NCI-H1436 (cell line): ENCODE measurements around the gene MCF2L.

Experiments
- DNase-seq: peaks from one replicate; lab custom pipeline; 2025; lab: John Stamatoyannopoulos, UW

MCF2L gene

DNA sequence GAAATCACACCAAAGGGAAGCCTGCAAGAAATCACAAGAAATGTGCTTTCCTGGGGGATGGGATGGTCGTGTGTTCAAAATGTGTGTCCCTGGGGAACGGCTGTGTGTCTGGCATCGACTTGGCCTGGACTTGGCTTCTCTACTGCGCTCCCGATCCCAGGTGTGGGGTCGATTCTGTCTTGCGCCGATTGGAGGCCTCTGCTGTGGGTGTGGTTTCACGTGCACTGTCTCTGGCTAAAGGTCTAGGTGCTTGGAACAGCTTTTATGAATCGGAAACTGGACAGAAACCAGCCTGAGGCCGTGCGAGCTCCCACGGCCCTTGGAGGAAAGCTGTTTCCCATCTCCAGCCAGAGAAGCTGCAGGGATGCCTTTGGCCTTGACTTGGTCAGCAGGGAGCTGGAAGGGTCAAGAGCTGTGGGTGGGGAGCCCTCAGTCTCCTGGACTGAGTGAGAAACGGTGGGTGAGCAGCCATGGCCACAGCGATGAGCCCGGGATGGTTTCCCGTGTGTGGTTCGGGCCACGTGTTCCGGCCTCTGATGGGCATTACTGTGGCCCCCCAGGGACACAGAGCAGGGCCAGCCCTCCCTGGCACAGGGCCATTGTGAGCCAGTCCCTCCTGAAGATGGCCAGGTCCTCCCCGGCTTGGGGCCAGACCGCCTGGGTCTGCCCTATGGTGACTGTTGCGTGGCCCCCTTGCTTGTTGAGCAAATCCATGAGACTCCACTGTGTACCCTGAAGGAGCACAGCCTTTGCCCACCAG, 29.7 kb downstream of the MCF2L start:
- DNase-seq = no peak

DNA sequence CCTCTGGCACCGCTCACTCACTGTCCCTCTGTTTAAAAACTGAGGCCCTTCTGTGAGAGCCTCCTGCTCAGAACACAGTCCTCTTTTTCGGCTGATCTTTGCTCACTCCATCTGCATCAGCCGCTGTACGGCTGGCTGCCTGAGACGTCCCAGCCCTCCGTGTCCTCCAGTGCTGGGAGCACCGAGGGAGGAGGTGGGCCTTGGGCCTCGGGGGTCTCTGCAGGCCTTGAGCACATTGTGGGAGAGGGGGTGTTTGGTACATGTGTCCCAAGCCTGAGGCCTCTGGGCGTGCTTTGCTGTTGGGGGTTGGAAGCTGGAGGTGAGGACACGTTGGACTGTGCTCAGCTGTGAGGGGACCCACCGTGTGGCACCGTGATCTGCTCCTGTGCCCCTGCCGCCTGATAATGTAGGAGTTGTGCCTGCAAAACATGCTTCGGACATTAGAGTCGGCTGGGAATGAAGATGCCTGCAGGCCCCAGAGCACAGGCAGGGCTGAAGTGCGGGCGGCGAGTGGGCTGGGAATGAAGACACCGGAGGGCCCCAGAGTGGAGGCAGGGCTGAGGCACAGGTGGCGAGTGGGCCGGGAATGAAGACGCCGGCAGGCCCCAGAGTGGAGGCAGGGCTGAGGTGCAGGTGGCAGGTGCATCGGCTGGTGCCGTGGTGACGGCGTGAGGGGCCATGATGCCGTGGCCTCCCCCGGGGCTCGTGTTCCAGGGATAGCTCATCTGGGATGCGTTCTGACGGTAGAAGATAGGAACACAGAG, 30.6 kb downstream of the MCF2L start:
- DNase-seq = no peak

DNA sequence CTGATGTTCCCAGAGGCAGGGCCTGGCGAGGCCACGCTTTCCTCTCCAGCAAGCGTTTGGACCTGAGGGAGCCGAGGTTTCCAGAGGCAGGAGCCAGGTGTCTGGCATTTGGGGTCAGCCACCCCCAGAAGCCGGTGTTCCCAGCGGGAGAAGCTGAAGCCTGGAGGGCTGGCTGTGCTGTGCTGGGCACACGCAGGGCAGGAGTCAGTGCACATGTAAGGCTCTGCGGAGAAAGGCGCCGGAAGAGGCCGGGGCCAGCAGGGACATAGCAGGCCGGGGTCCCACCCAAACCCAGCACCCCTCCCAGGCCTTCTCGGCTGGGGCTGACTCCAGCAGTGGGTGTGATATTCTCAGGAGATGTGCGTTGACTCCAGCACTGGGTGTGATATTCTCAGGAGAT, 31.6 kb downstream of the MCF2L start:
- DNase-seq = no peak

DNA sequence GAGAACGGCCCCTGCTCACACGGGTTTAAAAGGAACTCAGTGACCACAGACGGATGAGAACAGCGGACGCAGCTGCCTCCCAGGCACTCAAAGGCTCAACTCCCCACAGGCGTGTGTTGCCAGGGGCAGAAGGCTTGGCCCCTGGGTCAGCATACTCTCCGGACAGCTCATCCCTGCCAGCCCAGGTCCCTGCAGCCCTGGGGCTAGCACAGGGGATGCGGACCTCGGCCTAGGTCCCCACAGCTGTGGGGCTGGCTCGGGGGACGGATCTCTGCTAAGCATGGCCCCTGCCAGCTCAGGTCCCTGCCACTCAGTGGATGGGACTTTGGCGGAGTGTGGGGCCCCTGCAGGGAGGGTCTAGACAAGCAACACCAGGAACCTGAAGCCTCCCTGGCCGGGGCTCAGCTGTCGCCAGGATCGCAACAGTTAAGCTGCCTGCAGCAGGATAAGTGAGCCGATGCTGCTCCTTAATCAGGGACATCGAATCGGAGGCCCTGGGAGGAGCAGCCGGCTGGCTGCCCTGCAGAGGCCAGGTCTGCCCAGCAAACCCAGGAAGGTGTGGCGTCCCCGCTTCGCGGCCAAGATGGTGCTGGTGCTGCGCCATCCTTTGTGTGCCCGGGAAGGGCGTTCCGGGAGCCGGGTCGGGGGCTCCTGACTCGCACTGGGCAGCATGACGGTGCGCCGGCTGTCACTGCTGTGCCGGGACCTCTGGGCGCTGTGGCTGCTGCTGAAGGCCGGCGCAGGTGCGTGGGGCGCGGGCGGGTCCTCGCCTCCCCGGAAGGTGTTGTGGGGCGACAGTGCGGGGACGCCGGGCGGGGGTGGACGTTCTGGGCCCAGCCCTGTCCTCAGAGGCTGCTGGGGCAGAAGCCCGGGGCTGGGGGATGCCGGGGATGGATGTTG, 32.5 kb downstream of the MCF2L start:
- peak; percentile 84 for DNase-seq

DNA sequence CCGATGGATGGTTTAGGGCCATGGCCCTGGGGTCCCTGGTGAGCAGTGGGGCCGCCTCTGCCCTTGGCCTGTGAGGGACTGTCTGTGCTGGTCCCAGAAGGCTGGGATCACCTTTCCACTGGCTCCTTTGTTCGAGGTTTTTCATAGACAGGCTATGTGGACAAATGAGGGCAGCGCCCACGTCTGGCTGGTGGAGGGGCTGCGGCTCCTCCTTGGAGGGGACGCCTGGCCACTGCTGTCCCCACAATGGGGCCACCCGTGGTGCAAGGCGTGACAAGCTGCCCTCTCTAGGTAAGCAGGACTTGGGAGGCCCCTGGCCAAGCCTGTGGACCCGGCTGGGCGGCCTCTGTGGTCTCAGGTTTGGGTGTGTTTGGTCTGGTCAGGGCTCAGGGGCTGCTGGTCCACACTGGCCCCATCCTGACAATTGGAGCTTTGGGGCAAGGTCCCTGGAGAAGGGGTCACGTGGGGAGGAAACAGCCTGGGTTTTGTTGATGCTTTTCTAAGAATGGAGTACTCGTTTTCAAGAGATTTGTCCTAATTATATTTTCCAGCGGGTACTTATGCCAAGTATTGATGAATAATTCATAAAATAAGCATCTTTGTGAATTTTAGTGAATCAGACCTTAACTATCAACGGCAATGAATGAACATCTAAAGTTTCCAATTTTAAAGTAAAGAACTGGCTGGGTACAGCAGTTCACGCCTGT, 33.3 kb downstream of the MCF2L start:
- DNase-seq = peak; percentile 74

DNA sequence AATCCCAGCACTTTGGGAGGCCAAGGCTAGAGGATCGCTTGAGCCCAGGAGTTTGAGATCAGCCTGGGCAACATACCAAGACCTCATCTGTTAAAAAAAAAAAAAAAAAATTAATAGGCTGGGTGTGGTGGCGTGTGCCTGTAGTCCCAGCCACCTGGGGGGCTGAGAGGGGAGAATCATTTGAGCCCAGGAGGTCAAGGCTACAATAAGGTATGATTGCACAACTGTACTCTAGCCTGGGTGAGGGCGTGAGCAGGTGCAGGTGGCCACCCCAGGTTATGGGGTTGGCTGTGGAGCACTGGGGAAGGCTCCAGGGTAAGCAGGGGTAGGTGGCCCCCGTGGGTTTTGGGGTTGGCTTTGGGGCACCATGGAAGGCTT, 33.9 kb downstream of the MCF2L start:
- no peak for DNase-seq

DNA sequence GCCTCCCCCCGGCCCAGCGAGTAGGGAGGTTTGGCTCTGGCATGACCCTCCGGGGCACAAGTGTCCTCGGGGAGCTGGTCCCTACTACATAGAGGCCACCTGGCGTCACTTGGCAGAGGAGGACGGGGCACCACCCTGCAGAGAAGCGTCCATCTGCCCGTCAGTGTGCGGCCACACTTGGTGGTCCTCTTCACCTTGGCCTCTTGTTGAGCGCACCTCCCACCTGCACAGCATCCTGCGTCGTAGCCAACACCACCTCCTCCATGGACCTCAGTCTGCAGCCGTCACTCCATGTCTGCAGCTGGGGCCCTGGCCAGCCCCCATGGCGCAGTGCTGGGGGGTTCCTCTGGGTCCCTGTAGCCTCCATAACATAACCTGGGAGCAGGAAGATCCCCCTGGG, 35.1 kb downstream of the MCF2L start:
- DNase-seq = no peak

DNA sequence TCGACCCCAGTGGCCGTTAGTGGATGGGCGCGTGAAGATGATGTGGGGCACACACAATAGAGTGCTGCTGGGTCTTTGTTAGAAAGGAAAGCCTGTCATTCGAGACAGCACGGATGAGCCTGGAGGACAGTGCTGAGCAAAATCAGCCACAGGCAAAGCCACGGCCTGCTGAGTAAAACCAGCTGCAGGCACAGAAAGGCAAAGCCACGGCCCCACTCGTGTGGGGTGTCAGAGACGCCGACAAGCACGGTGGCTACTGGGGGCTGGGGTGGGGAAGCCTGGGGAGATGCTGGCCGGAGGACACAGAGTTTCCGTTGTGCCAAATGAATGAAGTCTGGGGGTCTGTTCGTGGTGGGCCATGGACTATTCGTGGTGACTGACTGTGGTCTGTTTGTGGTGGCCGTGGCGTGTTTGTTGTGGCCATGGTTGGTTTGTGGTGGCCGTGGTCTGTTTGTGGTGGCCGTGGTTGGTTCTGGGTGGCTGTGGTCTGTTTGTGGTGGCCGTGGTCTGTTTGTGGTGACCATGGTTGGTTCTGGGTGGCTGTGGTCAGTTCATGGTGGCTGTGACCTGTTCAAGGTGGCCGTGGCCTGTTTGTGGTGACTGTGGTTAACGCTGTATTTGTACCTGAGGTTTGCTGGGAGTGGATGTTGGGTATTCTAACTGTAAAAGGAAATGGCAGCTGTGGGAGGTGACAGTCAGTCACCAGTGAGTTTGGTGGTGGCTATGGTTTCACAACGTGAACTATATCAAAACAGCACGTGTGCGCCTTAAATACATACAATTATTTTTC, 36.3 kb downstream of the MCF2L start:
- no peak for DNase-seq

DNA sequence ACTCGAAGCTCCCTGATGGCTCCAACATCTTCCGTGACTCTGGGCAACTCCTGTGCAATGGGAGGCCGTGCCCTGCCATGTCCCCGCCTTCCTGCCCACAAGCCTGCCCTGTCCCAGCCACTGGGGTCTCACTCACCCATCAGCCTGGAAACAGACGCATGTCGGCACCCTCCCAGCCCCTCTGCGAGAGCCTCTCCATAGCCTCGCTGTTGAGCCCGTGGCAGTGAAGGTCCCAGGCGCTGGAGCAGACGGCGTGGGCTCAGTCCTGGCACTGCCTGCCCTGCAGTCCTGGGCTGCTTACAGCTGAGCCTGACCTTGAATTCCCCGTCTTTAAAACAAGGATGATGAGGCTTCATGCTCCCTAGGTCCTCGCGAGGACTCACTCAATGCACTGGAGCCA, 37.0 kb downstream of the MCF2L start:
- DNase-seq = no peak

DNA sequence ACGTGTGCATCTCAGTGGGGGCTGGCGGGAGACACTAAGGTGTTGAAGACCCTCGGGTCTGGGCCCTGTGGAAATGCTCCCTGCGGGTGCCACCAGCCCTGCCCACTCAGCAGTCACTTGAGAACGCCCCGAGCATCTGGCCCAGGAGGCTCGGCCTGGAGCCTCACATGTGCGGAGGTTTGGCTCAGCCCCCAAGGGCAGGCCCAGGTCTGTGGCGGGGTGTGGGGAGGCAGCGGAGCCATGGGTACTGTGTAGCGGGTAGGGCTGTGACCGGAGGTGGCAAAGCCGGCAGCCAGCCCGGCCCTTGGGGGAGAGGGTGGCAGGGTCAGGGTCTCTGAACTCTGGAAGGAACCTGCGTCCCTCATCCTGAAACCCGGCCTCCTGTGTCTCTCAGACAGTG, 37.6 kb downstream of the MCF2L start:
- no peak for DNase-seq

DNA sequence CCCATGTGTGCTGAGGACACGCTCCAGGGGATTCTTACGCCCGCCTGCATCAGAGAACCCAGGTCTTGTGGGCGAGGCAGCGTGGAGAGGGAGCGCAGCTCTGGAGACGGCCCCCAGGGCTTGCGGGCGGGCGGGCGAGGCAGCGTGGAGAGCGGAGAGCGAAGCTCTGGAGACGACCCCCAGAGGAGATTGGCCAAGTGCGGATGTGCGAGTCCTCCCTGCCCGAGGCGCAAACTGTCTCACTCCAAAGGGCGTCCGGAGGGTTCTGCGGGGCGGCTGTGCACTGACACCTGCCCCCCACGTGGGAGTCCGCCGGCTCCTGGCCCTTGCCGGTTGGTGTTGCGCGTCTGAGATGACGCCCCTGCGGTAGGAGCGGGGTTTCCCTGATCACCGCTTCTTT, 39.8 kb downstream of the MCF2L start:
- no peak for DNase-seq

DNA sequence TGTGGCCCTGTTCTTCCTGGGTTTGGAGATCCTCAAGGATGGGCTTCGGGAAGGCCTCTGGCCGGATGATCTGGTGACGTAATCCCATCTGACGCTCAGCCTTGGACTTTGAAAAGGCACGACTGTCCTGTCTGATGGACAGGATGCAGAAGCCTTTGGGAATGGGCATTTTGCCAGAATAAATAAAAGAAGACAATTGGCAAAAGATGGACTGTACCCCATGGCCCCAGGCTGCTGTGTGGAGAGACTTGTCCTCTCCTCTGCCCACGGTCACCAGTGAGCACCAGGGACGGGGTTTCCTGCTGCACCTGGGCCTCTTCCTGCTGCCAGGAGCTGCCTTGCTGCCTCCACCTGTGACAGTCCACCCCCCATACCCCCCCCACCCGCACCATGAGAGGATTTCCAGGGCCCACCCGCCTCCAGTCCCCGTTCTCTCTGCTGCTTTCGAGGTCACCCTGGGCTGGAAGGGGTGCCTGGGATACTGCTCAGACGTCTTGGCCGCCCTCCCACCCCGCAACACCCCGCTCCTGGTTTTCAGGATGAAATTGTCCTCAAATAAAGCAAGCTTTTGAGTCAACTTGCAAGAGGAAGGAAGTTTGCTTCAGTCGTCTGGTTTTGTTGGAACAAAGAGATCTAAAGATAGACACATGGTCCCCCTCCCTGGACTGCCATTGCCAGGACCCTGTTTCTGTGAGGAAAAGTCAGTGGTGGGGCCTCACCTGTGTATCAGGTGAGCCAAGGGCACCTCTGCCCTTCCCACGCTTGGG, 40.9 kb downstream of the MCF2L start:
- DNase-seq = no peak

DNA sequence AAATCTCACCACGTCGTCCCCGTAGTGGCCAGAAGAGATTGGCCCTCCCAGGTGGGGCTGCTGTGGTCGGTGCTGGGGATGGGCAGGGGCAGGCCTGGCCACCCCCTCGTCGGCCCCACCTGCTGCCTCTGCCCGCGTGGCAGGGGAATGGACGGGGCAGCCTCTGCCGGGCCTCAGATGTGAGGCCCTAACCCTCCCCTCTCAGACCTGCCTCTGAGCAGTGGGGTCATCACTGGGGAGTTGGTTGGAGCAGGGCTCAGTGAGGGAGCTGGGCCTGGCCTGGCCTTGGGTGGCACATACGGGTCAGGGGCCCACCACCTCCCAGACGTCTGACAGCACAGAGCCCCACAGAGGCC, 41.5 kb downstream of the MCF2L start:
- DNase-seq = no peak

DNA sequence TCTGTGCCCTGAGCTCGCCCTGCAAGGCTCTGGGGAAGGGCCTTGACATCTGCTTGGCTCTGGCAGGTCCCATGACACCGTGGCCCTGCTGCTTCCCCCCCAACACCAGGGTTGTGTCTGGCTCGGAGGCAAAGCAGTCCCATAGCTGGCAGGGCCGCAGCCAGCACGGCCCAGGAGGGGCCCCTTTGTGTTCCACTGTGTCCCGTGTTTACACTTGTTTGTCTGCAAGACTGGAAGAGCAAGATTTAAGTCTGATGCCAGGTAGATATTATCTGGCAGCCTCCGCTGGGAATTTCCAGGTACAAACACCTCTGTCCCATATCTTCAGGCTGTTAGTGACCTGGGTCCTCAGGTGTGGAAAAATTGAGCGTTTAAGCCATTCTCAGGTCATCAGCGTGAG, 44.3 kb downstream of the MCF2L start:
- no peak for DNase-seq

DNA sequence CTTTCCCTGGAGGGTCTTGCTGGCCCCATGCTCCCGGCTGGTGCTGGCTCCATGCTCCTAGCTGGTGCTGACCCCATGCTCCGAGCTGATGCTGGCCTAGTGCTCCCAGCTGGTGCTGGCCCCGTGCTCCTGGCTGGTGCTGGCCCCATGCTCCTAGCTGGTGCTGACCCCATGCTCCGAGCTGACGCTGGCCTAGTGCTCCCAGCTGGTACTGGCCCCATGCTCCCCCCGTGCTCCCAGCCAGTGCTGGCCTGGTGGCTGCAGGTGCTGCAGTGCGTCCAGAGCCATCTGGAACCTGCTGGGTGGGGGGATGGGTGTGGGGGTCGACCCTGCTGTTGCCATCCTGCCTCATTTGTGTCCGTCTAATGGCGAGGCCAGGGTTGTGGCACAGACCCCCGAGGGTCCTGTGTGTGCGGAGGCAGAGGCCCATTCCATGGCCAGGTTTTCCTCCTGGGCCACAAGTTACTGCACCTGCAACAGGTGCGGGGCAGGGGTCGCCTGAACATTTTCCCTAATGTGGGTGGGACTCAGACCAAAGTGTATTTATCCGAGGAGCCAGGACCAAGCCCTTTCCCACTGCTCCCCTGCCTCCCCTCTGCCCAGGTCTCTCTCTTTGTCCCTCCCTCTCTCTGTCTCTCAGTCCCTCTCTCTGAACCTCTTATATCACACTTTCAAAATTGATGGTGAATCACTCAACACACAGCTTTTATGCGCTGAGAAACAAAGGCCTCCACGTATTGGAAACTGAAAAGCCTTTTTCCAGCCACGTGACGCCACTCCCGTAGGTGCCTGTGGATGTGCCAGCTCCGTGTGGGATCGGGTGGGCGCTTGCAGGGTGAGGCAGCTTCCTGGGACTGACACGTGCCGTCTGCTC, 45.1 kb downstream of the MCF2L start:
- no peak for DNase-seq

DNA sequence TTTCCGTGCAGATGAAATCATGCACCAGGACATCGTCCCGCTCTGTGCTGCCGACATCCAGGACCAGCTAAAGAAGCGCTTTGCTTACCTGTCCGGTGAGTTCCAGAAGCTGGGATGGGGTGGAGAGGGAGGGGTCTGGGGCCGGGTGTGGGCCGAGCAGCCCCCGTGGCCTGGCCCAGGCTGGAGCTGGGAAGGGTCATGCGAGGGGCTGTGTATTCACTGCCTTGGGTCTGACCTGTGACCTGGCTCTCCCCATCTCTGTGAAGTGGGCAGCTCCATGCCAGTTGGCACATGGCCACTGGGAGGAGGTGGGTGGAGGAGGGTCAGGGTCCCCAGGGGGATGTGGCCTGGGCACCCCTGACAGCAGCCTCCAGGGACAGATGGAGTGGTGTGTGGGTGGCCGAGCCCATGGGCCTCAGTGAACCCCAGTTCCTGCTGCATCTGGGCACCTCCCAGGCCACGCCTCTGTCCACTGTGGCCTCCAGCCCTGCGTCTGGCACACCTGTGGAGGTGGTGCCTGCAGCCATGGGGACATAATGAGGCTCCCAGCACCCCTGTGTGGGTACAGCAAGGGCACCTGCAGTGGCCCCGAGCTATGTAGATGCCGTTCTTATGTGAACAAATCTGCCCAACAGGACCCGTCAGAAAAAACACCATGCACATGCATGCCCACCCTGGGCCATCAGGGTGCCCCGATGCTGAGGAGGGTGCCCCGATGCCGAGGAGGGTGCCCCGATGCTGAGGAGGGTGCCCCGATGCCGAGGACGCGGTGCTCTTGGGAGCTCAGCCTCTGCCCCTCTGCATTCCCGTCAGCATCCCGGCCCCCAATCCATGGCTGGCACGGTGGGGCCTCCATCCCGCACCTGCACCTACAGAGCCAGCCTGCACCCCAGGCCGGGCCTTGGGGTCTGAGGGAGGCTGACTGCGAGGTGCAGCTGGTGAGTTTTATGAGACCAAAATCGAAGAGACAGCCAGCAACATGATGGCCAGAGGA, 46.0 kb downstream of the MCF2L start:
- no peak for DNase-seq

DNA sequence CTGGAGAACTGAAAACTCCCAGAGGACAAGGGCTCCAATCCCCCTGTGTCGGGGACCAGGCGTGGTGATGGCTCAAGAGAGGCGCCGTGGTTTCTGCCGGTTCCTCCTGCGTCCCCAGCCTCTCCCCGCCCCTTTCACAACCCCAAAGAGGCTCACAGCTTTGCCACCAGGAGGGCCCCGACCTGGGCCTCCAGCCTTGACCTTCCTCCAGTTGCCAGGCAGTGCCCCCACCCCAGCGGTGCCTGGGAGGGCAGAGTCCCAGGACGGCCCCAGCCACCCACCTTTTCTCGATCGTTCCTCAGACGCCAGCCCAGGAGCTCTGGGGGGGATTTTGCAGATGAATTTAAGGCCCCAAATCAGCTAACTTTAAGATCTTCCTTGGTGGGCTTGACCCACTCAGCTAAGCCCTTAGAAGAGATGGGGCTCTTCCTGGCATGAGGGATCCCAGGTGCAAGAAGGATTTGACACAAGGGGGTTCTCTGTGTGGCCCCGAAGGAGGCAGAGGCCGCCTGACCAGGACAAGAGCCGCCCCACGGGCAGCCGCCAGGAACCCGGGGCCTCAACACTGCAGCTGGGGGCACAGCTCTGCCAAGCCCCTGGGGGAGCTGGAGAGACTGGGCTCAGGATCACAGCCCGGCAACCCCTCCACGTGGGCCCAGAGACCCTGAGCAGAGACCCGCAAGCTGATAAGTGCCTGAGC, 47.0 kb downstream of the MCF2L start:
- DNase-seq = no peak
